ENCODE measurements around the gene HIF1A.
"Not testable (repeated sequence)": the region's sequence is repeated elsewhere in the genome, so short reads cannot be mapped to it uniquely, and the experiment has no call there.

The HIF1A gene

GRCh38 chr14:61708693-61709092 is 13.4 kb downstream of the HIF1A start:
- DNase-seq (ENCODE audit: low read depth in 2 of 2), result not testable (repeated sequence)

GRCh38 chr14:61710853-61711817 is 15.8 kb downstream of the HIF1A start:
- DNase-seq (ENCODE audit: low read depth in 2 of 2), result no peak

DNA sequence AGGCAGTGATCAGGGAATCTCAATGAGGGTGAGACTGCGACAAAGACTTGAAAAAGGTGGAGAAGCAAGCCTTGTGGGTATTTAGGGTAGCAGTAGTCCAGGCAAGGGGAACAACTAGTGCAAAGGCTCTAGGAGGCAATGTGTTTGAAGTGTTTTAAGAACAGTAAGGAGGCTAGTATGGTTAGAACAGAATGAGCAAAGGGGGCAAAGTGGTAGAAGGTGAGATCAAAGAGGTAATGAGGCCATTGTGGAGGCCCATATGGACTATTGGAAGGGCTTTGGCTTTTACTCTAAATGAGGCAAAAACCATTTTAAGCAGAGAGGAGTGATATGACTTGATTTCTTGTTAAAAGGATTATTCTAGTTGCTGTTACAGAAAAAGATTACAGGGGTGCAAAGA is 16.8 kb downstream of the HIF1A start:
- no peak for DNase-seq (ENCODE audit: low read depth in 2 of 2)

DNA sequence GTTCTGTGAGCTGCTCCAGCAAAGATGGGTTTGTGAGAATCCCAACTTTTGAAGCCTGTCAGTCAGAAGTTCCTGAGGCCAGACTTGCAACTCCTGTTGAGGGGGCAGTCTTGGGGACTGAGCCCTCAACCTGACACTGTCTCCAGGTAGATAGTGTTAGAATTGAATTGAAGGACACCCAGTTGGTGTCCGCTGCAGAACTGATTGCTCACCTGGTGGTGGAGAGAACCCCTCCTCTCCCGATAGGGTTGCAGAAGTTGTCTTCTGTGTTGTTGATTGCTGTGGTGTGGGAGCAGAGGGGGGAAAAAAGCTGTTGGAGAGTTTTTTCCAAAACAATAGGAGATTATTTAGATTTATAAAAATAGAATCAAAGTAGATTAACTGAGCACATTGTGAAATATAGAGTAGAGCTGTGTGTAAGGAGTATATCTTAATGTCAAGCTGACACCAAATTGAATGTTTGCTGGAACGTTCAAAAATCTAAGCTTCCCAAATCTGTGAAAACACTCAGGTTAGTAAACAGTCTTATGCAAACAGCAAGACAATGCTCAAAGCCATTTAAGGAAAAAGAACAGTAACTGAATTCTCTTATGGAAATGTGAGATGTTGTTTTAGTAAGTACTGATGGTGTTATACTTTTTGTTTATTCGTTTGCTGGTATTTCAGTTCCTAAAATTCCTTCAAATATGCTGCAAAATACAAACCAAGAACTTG is 18.6 kb downstream of the HIF1A start:
- no peak for DNase-seq (ENCODE audit: low read depth in 2 of 2)

- DNase-seq (ENCODE audit: low read depth in 2 of 2), result no peak
Measured at GRCh38 chr14:61716956-61717355, 21.6 kb downstream of the HIF1A start.

DNA sequence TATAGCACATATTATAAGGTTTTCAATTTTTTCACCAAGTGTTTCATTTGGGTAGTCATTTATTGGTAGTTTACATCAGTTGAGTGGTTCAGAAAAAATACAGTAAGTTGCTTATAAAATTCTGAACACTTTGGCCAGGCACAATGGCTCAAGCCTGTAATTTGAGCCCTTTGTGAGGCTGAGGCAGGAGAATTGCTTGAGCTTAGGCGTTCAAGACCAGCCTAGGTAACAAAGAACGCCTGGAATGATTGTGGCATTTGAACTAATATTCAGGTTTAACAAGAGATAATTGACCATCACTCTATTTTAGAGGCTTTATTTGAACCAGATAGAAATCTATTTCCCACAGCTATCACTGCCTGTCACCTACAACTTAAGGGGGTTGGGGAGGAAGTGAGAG is 22.7 kb downstream of the HIF1A start:
- no peak for DNase-seq (ENCODE audit: low read depth in 2 of 2)

- DNase-seq (ENCODE audit: low read depth in 2 of 2), result no peak
Measured at GRCh38 chr14:61719344-61720293, 24.3 kb downstream of the HIF1A start.

DNA sequence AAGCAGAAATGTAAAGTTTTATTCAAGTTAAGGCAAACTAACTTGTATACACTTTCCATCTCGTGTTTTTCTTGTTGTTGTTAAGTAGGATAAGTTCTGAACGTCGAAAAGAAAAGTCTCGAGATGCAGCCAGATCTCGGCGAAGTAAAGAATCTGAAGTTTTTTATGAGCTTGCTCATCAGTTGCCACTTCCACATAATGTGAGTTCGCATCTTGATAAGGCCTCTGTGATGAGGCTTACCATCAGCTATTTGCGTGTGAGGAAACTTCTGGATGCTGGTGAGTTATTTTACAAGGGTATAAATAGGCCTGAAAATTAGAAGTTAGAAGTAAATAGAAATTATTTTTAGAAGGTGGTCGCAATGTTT is 25.0 kb downstream of the HIF1A start:
- no peak for DNase-seq (ENCODE audit: low read depth in 2 of 2)

DNA sequence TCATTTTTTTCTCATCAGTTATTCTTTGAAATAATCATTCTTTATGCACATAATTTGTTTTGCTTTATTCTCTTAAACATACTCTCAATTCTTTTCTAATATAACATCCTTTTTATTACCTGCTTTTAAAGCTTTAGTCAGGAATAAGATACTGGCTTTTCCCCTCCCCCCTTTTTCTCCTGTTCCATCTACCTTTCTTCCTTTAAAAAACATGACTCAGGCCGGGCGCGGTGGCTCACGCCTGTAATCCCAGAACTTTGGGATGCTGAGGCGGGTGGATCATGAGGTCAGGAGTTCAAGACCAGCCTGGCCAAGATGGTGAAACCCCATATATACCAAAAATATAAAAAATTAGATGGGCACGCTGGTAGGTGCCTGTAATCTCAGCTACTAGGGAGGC is 25.4 kb downstream of the HIF1A start:
- DNase-seq (ENCODE audit: low read depth in 2 of 2), result no peak

DNA sequence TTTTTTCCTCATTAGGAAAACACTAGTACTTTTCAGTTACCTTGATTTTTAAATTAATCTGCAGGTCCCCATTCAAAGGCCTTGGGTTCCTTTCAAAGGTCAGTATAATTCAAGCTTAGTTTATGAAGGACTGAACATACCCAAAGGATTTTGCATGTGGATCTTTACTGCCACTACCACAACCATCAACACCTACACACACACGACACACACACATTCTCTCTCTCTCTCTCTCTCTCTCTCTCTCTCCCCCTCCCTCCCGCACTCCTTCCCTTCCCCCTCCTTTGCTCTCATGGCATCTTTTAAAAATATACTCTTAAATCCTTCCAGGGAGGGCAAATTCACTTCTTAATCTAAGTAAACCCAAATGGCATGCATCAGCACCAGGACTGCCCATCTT is 28.8 kb downstream of the HIF1A start:
- DNase-seq (ENCODE audit: low read depth in 2 of 2), result no peak

GRCh38 chr14:61726778-61727658 is 31.7 kb downstream of the HIF1A start:
- no peak for DNase-seq (ENCODE audit: low read depth in 2 of 2)

DNA sequence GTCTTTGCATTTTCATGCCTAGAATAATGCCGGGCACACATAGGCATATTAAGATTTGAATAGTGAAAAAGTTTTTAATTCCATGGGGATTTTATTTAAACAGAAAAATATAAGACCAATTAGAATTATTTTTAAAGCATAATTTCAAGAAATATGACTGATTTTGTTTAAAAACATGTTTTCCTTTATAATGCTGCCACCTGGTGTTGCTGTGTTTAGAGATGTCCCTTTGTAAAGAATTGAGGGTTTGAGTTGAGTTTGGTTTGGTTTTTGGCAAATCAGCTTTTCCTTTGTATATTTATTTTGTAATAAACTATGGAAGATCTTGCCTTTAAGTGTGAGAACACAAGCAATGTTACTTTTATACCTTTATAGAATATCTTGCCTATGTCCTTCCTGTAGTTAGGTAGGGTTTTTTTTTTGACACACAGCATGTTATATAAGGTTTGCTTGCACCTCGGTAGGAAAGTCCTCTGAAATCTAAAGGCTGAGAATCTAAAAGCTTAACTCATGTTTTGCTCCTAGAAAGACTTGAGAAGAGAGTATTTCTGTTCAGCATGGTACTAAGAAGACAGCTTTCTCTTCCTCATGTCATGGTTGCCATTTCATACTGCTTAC is 35.6 kb downstream of the HIF1A start:
- DNase-seq (ENCODE audit: low read depth in 2 of 2), result no peak

DNA sequence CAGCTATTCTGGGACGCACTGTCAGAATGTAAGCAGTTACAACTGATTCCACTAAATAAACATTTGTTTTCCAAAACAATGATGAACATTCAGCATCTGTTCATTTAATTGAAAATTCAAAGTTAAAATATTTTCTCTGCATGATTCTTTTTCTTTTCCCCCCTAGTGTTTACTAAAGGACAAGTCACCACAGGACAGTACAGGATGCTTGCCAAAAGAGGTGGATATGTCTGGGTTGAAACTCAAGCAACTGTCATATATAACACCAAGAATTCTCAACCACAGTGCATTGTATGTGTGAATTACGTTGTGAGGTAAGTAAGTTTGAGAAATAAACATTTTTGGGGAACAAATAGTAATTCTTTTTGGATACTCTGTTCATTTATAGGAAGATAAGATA is 38.7 kb downstream of the HIF1A start:
- no peak for DNase-seq (ENCODE audit: low read depth in 2 of 2)

DNA sequence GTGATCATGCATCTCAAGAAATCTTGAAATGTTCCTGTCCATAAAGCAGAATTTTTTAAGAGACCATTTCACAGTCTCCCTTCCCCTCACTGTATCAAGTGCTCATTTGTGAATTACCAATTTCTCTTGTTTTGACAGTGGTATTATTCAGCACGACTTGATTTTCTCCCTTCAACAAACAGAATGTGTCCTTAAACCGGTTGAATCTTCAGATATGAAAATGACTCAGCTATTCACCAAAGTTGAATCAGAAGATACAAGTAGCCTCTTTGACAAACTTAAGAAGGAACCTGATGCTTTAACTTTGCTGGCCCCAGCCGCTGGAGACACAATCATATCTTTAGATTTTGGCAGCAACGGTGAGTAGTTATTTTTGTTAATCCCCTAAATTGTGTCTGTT is 41.4 kb downstream of the HIF1A start:
- no peak for DNase-seq (ENCODE audit: low read depth in 2 of 2)

GRCh38 chr14:61737915-61738314 is 42.6 kb downstream of the HIF1A start:
- DNase-seq (ENCODE audit: low read depth in 2 of 2), result no peak

- DNase-seq (ENCODE audit: low read depth in 2 of 2), result no peak
Measured at GRCh38 chr14:61739133-61739532, 43.8 kb downstream of the HIF1A start.

DNA sequence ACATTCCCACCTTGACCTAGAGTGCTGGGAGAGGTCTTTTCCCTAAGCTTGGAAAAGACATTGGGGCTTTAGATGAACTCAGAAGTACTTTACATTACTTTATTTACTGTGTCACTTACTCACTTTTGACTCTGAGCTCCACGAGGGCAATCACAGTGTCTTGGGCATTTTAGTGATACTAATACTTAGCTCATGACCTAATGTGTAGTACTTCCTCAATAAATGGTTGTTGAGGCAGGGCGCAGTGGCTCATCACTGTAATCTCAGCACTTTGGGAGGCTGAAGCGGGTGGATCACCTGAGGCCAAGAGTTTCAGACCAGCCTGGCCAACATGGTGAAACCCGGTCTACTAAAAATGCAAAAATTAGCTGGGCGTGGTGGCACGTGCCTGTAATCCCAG is 47.1 kb downstream of the HIF1A start:
- no peak for DNase-seq (ENCODE audit: low read depth in 2 of 2)

DNA sequence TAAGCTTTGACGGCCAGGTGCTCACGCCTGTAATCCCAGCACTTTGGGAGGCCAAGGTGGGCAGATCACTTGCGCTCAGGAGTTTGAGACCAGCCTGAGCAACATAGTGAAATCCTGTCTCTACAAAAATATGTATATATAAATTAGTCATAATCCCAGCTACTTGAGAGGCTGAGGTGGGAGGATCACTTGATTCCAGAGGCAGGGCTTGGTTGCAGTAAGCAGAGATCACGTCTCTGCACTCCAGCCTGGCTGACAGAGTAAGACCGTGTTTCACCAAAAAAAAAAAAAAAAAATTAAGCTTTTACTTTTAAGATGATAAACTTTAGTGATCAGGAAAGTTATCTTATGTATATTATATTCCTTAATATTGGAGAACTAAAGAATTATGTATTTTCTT is 48.9 kb downstream of the HIF1A start:
- DNase-seq (ENCODE audit: low read depth in 2 of 2), result no peak

DNA sequence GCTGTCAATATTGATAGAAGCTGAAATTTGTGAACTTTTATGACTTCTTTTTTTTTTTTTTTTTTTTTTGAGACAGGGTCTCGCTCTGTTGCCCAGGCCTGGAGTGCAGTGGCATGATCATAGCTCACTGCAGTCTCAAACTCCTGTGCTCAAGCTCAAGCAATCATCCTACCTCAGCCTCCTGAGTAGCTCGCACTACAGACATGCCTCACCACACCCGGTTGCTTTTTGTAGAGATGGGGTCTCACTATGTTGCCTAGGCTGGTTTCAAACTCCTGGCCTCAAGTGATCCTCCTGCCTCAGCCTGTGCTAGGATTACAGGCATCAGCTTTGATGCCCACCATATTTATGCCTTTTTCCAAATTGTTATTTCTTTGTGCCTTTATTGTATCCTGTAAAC is 51.0 kb downstream of the HIF1A start:
- DNase-seq (ENCODE audit: low read depth in 2 of 2), result not testable (repeated sequence)

GRCh38 chr14:61746881-61747280 is 51.6 kb downstream of the HIF1A start:
- DNase-seq (ENCODE audit: low read depth in 2 of 2), result no peak

DNA sequence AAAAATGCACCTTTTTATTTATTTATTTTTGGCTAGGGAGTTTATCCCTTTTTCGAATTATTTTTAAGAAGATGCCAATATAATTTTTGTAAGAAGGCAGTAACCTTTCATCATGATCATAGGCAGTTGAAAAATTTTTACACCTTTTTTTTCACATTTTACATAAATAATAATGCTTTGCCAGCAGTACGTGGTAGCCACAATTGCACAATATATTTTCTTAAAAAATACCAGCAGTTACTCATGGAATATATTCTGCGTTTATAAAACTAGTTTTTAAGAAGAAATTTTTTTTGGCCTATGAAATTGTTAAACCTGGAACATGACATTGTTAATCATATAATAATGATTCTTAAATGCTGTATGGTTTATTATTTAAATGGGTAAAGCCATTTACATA is 52.0 kb downstream of the HIF1A start:
- no peak for DNase-seq (ENCODE audit: low read depth in 2 of 2)
